Esophagus muscularis mucosa (tissue), 3 donors: ENCODE measurements around the gene TSC1.

Experiments used
- POLR2A ChIP-seq: fragments of 450-650 bp; IDR thresholded peaks from one replicate; pipeline ENCODE4 v1.6.1; 2017; ENCODE audit warnings: antibody characterized with exemption, moderate library complexity, mild to moderate bottlenecking, low read depth
- TF ChIP-seq, protein P1 (sequence below), 3 experiments: fragments of 200-600 bp in 2 of 3; fragments of 450-650 bp in 1 of 3; sonication (generic) in 2 of 3; IDR thresholded peaks; one replicate each; pipeline ENCODE4 v1.5.1; 2017 to 2019; ENCODE audit warnings: antibody characterized with exemption in 3 of 3, mild to moderate bottlenecking in 2 of 3, moderate library complexity in 1 of 3

- TF ChIP-seq, protein P1, sequence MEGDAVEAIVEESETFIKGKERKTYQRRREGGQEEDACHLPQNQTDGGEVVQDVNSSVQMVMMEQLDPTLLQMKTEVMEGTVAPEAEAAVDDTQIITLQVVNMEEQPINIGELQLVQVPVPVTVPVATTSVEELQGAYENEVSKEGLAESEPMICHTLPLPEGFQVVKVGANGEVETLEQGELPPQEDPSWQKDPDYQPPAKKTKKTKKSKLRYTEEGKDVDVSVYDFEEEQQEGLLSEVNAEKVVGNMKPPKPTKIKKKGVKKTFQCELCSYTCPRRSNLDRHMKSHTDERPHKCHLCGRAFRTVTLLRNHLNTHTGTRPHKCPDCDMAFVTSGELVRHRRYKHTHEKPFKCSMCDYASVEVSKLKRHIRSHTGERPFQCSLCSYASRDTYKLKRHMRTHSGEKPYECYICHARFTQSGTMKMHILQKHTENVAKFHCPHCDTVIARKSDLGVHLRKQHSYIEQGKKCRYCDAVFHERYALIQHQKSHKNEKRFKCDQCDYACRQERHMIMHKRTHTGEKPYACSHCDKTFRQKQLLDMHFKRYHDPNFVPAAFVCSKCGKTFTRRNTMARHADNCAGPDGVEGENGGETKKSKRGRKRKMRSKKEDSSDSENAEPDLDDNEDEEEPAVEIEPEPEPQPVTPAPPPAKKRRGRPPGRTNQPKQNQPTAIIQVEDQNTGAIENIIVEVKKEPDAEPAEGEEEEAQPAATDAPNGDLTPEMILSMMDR (IDR thresholded peaks at IDR 0.05) = no peak
- no peak for TF ChIP-seq POLR2A
Measured at GRCh38 chr9:132976571-132976970, 32.2 kb upstream of the TSC1 start.
